Neural crest cell (in vitro differentiated cells): Measurements from ENCODE around the gene ING4. TPM values are rescaled to one million over a fixed set of nuclear protein-coding genes. Genes with fewer than 3 reads are reported as not detected.

Experiments
- DNase-seq: peaks from one replicate; pipeline ENCODE4 v3.0.0; 2021; ENCODE audit warnings: low read depth, mixed read lengths, low spot score
- H3K27ac Mint-ChIP-seq: one replicate; pipeline ENCODE4 v1.8.0; 2021; ENCODE audit warnings: mild to moderate bottlenecking, mixed read lengths; ENCODE audit not compliant: unreplicated experiment
- H3K27me3 Mint-ChIP-seq: 2 replicates; pipeline ENCODE4 v1.8.0; 2021; ENCODE audit warnings: low read depth, mild to moderate bottlenecking, mixed read lengths
- H3K36me3 Mint-ChIP-seq: 2 replicates; pipeline ENCODE4 v1.8.0; 2021; ENCODE audit warnings: low read depth, mild to moderate bottlenecking, mixed read lengths
- H3K4me1 Mint-ChIP-seq: 2 replicates; pipeline ENCODE4 v1.8.0; 2021; ENCODE audit warnings: mixed read lengths
- H3K4me3 Mint-ChIP-seq: one replicate; pipeline ENCODE4 v1.8.0; 2021; ENCODE audit warnings: mild to moderate bottlenecking, mixed read lengths
- H3K9me3 Mint-ChIP-seq: 2 replicates; pipeline ENCODE4 v1.8.0; 2021; ENCODE audit warnings: mixed read lengths
- total RNA-seq: library from RNA; stranded (reverse); gene quantifications from 2 replicates; pipeline ENCODE4 v1.2.1, GENCODE V29; 2021
- TF ChIP-seq, protein P1 (sequence below): fragments of 200-600 bp; sonication (generic); conservative IDR thresholded peaks from 2 replicates; pipeline ENCODE4 v1.5.0; 2021; ENCODE audit warnings: antibody characterized with exemption, mild to moderate bottlenecking

ING4 gene
- total RNA-seq, 1 donor from 2014 or later: 37.9 TPM

DNA sequence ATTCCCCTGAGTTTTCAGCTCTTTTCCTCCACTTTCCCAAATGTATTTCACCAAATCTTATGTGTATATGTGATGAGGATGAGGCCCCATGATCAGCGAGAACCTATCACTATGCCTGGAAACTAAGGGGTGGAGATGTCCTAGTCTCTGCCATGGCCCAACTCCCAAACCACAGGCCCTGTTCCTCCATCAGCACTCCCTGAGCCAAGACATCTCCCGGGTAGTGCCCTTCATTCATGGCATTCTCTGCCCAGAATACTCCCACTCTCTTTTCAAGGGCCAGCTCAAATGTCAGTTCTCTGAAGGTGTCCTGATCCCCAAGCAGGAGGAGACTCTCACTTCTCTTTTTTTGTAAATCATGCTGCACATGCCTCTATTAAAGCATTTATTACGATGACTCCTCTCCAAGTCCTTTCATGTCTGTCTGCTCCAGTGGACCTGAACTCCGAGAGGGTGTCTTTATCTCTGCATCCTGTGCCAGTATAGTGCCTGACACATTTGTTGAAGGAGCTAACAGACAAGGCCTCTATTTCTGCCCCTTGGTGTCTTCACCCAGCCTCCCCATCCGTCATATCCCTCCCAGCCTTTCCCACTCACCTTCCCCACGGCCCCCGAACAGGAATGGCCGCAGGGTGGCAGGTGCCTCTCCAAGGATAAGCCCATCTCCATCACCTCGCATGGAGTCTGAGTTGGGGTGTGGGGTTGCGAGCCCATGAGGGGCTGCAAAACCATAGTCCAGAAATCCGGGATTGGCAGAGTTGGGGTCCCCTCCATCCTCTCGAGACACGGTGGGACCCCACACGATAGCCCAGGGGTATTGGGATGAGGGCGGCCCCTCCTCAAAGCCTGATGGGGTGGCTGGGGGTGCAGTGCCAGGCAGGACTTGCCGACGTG is 34.0 kb upstream of the ING4 start:
- TF ChIP-seq, protein P1, sequence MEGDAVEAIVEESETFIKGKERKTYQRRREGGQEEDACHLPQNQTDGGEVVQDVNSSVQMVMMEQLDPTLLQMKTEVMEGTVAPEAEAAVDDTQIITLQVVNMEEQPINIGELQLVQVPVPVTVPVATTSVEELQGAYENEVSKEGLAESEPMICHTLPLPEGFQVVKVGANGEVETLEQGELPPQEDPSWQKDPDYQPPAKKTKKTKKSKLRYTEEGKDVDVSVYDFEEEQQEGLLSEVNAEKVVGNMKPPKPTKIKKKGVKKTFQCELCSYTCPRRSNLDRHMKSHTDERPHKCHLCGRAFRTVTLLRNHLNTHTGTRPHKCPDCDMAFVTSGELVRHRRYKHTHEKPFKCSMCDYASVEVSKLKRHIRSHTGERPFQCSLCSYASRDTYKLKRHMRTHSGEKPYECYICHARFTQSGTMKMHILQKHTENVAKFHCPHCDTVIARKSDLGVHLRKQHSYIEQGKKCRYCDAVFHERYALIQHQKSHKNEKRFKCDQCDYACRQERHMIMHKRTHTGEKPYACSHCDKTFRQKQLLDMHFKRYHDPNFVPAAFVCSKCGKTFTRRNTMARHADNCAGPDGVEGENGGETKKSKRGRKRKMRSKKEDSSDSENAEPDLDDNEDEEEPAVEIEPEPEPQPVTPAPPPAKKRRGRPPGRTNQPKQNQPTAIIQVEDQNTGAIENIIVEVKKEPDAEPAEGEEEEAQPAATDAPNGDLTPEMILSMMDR: no peak
- Mint-ChIP-seq H3K4me1 (peaks cover 30% of the 10 kb centered on the region), H3K9me3 (no peaks in the 10 kb centered on the region), H3K27me3 (peaks cover 40% of the 10 kb centered on the region), H3K27ac (no peak overlapping the region), H3K36me3 (no peaks in the 10 kb centered on the region), H3K4me3 (no peak overlapping the region)
- no peak for DNase-seq

DNA sequence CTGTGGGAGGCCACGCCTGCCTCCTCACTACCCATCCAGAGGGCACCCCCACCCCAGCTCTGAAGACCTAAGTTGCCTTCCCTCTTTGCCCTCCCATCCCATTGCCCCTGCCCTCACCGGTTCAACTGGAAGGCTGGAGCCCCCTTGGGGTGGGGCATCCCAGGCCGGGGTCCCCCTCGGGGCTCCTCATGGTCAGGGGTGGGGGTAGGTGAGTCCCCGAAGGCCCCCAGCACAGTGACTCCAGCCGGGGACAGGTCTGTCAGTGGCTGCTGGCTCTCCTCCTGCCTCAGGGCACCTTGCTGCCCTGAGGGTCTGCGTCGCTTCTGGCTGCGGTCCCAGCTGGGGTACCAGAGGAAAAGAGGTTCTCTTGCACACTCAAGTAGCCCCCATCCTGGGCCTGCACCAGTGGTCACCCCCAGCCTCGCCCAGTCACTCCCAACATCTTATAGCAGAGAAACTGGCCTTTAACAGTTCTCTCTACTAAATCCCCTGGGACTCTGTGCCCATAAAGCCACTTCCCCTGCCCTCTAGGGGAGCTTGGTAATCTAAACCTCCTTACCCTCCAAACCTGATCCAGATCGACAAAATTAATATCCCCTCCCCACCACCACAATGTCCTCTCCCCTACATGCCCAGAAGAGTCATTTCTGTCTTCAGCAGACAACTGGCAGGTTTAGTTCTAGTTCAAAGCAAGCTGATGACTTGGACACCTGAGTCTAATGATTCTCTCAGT is 32.6 kb upstream of the ING4 start:
- peak overlapping the region; percentile 24 for H3K4me3 Mint-ChIP-seq
- no peaks in the 10 kb centered on the region for H3K36me3 Mint-ChIP-seq
- no peaks in the 10 kb centered on the region for H3K9me3 Mint-ChIP-seq
- TF ChIP-seq, protein P1: no peak
- peaks cover 24% of the 10 kb centered on the region for H3K4me1 Mint-ChIP-seq
- H3K27ac Mint-ChIP-seq: no peak overlapping the region
- peaks cover 27% of the 10 kb centered on the region for H3K27me3 Mint-ChIP-seq
- no peak for DNase-seq

DNA sequence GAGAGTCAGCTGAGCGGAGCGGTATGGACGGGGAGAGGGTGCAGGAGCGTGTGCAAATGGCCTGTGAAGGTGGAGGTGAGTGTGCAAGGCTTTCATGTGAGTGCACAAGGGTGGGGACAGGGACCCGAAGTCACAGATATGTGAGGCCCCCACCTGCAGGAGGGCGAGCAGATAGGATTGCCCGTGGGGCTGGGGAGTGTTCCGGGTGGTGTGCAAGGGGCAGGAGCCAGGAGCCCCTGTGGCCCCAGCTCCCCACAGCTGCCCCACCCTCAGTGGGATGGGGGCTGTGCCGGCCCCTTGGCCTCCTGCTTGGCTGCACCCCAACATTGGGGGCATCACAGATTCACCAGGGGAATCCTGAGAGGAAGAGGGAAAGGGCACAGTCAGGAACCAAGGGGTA is 31.8 kb upstream of the ING4 start:
- Mint-ChIP-seq H3K4me3 (no peak overlapping the region), H3K27ac (no peak overlapping the region), H3K27me3 (peaks cover 25% of the 10 kb centered on the region), H3K4me1 (peaks cover 29% of the 10 kb centered on the region), H3K36me3 (no peaks in the 10 kb centered on the region), H3K9me3 (no peaks in the 10 kb centered on the region)
- no peak for DNase-seq
- TF ChIP-seq, protein P1: no peak

DNA sequence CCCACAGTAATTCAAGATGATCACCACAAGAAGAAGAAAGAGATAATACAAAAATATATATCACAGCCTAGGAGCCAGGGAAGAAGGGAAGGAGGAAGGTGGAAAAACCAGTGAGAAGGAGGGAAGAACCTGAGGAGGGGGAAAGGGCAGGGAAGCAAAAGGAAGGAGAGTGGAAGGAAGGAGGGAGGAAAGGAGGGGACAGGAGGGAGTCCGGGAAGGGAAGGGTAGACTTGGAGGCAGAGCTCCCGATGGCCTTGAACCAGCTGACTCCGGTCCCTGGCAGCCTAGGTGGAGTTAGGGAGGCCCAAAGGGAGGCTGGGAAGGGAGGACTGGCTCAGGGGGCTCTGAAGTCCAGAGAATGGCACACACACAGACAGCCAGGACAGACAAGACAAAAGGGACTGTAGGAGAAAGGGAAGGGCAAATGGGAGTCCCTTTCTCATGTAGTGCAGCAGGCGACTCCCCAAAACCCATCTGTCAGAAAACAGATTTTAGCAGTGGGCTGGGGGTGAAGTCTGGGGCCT is 31.0 kb upstream of the ING4 start:
- H3K27ac Mint-ChIP-seq: no peak overlapping the region
- no peaks in the 10 kb centered on the region for H3K9me3 Mint-ChIP-seq
- TF ChIP-seq, protein P1: no peak
- no peaks in the 10 kb centered on the region for H3K36me3 Mint-ChIP-seq
- H3K4me3 Mint-ChIP-seq: peak overlapping the region; percentile 72
- peaks cover 27% of the 10 kb centered on the region for H3K4me1 Mint-ChIP-seq
- no peak for DNase-seq
- H3K27me3 Mint-ChIP-seq: peaks cover 21% of the 10 kb centered on the region

DNA sequence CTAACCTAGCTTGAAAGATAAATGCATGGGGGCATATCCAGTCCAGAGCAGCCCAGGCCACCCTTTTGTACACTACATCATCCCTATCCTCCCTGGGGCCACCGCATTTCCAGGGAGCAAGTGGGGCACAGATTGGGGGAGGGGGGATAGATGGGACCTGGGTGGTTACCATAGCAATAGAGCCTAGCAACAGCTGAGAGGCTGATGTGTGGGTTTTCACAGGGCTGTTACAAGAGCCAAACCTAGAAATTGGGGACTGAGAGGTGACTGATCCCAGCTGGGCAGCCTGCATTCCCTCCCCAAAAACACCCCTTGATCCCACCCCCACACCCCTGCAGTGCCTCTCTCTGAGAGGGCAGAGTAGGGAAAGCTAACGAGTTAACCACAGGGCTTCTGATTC is 30.0 kb upstream of the ING4 start:
- Mint-ChIP-seq H3K4me1 (peaks cover 33% of the 10 kb centered on the region), H3K27ac (no peak overlapping the region), H3K36me3 (no peaks in the 10 kb centered on the region), H3K4me3 (peak overlapping the region; percentile 78), H3K9me3 (no peaks in the 10 kb centered on the region), H3K27me3 (peaks cover 11% of the 10 kb centered on the region)
- TF ChIP-seq, protein P1: no peak
- DNase-seq: no peak
